ENCODE measurements around the gene CAV2. TPM values are rescaled to one million over a fixed set of nuclear protein-coding genes. Genes with fewer than 3 reads are reported as not detected.

The CAV2 gene
- total and polyA plus RNA-seq, 9 of the 15 experiments (the other 6 are each of a cell fraction or from before 2014, with no cell fraction given) = 16.1 to 137 (median 38.3) TPM

DNA sequence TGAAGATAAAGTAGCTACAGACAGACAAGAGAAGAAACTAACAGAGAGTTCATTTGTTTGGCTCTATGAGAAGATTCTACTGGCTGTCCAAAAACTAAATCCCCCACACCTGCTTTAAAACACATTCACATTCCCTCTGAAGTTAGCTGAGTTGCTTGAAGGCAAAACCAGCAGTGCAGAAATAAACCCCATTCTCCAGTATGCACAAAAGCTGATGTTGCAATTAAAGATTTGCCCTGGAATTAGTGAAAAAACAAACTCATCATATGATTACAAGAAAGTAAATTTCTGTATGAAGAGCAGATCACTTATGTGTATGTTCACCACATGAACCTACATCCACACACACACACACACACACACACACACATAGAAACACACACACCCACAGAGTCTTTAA, 16.0 kb downstream of the CAV2 start:
- Histone ChIP-seq H3K9ac (ENCODE audit: insufficient read depth in 1 of 2, low read depth in 2 of 2, low read length in 2 of 2) (no peak overlapping the region), H3K27me3 (ENCODE audit: control insufficient read depth in 2 of 2, insufficient read depth in 2 of 2, low read length in 2 of 2) (no peaks in the 10 kb centered on the region), H3K4me1 (replicated peaks in 1 of 2; ENCODE audit: control insufficient read depth in 2 of 2, insufficient read depth in 2 of 2, low read length in 2 of 2) (peaks cover 0 to 19% of the 10 kb centered on the region in 2 experiments; a peak in 3 of 5 replicates), H3K4me2 (ENCODE audit: insufficient read depth, low read length) (no peak overlapping the region), H3K9me3 (replicated peaks; ENCODE audit: control insufficient read depth, insufficient read depth, low read depth, low read length) (no peaks in the 10 kb centered on the region), H2AFZ (ENCODE audit: low read depth, low read length) (peak overlapping the region; percentile 4), H3K79me2 (ENCODE audit: control insufficient read depth, insufficient read depth, low read length) (no peaks in the 10 kb centered on the region), H3K36me3 (ENCODE audit: control insufficient read depth, insufficient read depth, low read length) (no peaks in the 10 kb centered on the region), H3K9me1 (ENCODE audit: control insufficient read depth, insufficient read depth, low read length) (no peaks in the 10 kb centered on the region), H3K27ac (ENCODE audit: extremely low read depth, low read depth, low read length) (no peak overlapping the region), H3K4me3 (no peak overlapping the region), H4K20me1 (replicated peaks; ENCODE audit: control insufficient read depth, insufficient read depth, low read length) (no peaks in the 10 kb centered on the region)
- in situ Hi-C loops (cut with MboI) (no loop called here), intact Hi-C loops (cut with micrococcal nuclease) (no loop called here)
- no peak for ATAC-seq
- ChIA-PET CTCF (ENCODE audit: low intra/inter-chr PET ratio) (no interaction called here), POLR2A (interaction anchor here (0.8 to 1.3 kb wide), 2 partner anchors 9 to 14 kb away, joined by 3 to 7 read pairs; no protein-coding TSS in a partner anchor)
- DNase-seq (ENCODE audit: extremely low read depth in 1 of 4, low spot score in 3 of 4) = no peak
- no TSS peak for BruUV-seq (replicated peaks)
- no peak for FAIRE-seq
- TF ChIP-seq PPARD (CRISPR knock-in tag; IDR thresholded peaks at IDR 0.05) = no peak
- peak; percentile 64 for TF ChIP-seq C11orf30 (IDR thresholded peaks at IDR 0.05; ENCODE audit: low read depth)
- TF ChIP-seq MAFK (IDR thresholded peaks at IDR 0.05; ENCODE audit: low read length) = peak; percentile 36; the same call in 1 of the 2 replicates
- peak; percentile 58 for TF ChIP-seq MAFG (tag; conservative IDR thresholded peaks at IDR 0.05)
- TF ChIP-seq ZNF316 (IDR thresholded peaks at IDR 0.05) = peak; percentile 86
- no peak for TF ChIP-seq TAF15 (IDR thresholded peaks at IDR 0.05; ENCODE audit: low read depth, low read length)

DNA sequence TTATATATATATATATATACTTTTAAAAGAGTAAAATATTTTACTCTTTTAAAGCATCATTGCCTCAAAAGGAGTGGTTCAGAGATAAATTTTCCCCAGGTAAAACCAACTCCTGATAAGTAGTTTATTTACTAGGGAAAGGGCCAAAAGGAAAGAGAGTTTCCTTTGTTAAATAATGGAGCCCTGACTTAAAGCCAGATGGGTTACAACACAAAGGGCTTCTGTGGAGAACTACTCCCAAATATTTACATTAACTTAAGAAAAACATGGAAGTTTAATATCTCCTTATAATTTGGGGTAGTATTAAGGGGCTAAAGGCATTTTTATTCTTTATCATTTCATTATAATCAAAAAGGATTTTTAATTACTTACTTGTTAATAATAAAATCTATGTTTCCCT, 16.8 kb downstream of the CAV2 start:
- Histone ChIP-seq H3K9ac (ENCODE audit: insufficient read depth in 1 of 2, low read depth in 2 of 2, low read length in 2 of 2) (no peak overlapping the region), H3K79me2 (ENCODE audit: control insufficient read depth, insufficient read depth, low read length) (no peaks in the 10 kb centered on the region), H3K27me3 (ENCODE audit: control insufficient read depth in 2 of 2, insufficient read depth in 2 of 2, low read length in 2 of 2) (no peaks in the 10 kb centered on the region), H3K4me3 (no peak overlapping the region), H3K9me1 (ENCODE audit: control insufficient read depth, insufficient read depth, low read length) (no peaks in the 10 kb centered on the region), H3K27ac (ENCODE audit: extremely low read depth, low read depth, low read length) (no peak overlapping the region), H3K36me3 (ENCODE audit: control insufficient read depth, insufficient read depth, low read length) (no peaks in the 10 kb centered on the region), H3K9me3 (replicated peaks; ENCODE audit: control insufficient read depth, insufficient read depth, low read depth, low read length) (no peaks in the 10 kb centered on the region), H2AFZ (ENCODE audit: low read depth, low read length) (no peak overlapping the region), H3K4me2 (ENCODE audit: insufficient read depth, low read length) (no peak overlapping the region), H3K4me1 (replicated peaks in 1 of 2; ENCODE audit: control insufficient read depth in 2 of 2, insufficient read depth in 2 of 2, low read length in 2 of 2) (peaks cover 0 to 14% of the 10 kb centered on the region in 2 experiments; a peak in 3 of 5 replicates), H4K20me1 (replicated peaks; ENCODE audit: control insufficient read depth, insufficient read depth, low read length) (no peaks in the 10 kb centered on the region)
- intact Hi-C loops (cut with micrococcal nuclease) = no loop called here
- in situ Hi-C loops (cut with MboI) = no loop called here
- FAIRE-seq (no peak), ATAC-seq (no peak), DNase-seq (ENCODE audit: extremely low read depth in 1 of 4, low spot score in 3 of 4) (no peak)
- BruUV-seq (replicated peaks) = no TSS peak
- ChIA-PET POLR2A (interaction anchor here (1.3 kb wide), 1 partner anchor 15 kb away, joined by 7 read pairs; no protein-coding TSS in a partner anchor), CTCF (ENCODE audit: low intra/inter-chr PET ratio) (no interaction called here)
- TF ChIP-seq KDM5B (IDR thresholded peaks at IDR 0.05; ENCODE audit: insufficient replicate concordance, low read depth, low read length) (no peak), ZNF280B (CRISPR knock-in tag; IDR thresholded peaks at IDR 0.05) (no peak), USF2 (CRISPR knock-in tag; IDR thresholded peaks at IDR 0.05) (no peak), MCM7 (IDR thresholded peaks at IDR 0.05) (no peak), TCF7L2 (IDR thresholded peaks at IDR 0.05; ENCODE audit: low read depth, low read length) (no peak), ZNF41 (CRISPR knock-in tag; conservative IDR thresholded peaks at IDR 0.05) (no peak), ZNF408 (CRISPR knock-in tag; IDR thresholded peaks at IDR 0.05; ENCODE audit: low read depth) (no peak)

Measured in K562 (cell line).